Measurements from ENCODE around the gene C16orf54.
"Not testable (repeated sequence)": the region's sequence is repeated elsewhere in the genome, so short reads cannot be mapped to it uniquely, and the experiment has no call there.

Gene C16orf54

DNA sequence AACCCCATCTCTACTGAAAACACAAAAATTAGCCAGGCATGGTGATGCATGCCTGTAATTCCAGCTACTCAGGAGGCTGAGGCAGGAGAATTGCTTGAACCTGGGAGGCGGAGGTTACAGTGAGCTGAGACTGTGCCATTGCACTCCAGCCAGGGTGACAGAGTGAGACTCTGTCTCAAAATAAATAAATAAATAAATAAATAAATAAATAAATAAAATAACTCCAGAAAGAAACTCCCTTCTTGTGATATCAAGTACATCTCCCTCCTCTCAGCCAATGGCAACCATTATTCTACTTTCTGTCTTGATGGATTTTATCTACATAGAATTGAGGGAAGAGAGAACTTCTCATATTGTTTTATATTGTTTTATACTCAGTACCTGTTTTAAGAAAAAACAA lies 38.6 kb downstream of the C16orf54 start:
- not testable (repeated sequence) for DNase-seq

DNA sequence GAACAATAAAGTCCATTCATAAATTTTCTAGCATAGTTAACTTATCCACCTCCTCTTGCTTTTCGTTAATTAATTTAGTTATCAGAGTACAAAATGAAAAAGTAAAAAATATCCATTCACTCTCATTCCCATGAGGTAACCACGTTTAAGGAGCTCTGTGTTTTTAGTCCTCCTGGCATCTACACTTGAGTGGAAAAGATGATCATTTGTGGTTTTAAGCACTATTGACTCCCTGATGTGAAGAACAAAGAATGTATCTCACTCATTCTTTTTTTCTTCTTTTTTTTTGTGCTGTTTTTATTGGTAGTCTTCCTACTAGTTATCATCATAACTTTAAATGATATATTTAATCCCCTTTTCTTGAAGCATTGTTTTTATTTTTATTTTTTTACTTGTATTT lies 40.8 kb downstream of the C16orf54 start:
- no peak for DNase-seq

DNA sequence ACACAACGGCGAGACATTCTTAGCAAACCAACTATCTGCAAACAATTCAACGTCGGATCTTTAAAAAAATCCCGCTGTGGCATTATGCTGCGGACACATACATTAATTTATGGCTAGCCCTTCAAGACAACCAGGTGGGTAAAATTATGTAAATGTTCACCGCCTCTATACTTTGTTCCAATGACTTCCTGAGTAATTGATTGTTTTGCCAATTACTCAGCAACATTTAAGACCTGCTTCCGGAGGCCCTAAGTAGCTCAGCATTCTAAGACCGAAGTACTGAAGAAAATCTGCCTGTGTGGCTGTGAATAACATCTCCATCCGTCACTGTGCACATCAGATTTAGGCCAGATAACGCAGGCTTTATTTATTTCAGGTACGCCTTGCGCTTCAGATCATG lies 43.5 kb downstream of the C16orf54 start:
- DNase-seq: peak in 3 of 5 experiments; percentile 20 to 87 (median 77)

GRCh38 chr16:29701214-29701555 lies 44.6 kb downstream of the C16orf54 start:
- DNase-seq: no peak

DNA sequence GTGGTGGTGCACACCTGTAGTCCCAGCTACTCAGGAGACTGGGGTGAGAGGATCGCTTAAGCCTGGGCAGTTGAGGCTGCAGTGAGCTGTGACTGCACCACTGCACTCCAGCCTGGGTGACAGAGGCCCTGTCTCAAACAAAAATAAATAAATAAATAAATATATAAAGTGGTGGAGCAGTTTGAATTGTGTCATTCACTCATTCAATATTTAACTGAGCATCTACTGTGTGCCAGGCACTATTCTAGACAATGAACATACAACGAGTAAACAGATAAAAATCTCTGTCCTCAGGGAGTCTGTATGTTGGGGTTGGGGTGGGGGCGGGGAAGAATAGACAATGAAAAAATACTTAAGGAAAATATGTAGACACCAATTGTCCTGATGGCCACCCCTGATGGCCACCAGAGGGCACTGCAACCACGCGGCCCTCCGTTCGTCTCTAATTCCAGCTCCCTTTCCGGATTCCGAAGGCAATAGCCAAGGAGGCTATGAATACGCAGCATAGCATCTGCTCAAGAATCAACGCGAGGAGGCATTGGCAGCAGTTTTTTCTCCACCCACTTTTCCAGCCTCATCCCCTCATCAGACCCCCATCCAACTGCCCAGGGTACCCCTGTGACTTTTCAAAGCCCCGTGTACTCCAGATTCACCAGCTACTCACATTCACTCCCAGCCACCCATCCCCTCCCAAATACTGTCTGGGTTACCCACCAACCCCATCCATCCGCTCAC lies 45.4 kb downstream of the C16orf54 start:
- DNase-seq: peak; percentile 57 to 85 (median 70)

DNA sequence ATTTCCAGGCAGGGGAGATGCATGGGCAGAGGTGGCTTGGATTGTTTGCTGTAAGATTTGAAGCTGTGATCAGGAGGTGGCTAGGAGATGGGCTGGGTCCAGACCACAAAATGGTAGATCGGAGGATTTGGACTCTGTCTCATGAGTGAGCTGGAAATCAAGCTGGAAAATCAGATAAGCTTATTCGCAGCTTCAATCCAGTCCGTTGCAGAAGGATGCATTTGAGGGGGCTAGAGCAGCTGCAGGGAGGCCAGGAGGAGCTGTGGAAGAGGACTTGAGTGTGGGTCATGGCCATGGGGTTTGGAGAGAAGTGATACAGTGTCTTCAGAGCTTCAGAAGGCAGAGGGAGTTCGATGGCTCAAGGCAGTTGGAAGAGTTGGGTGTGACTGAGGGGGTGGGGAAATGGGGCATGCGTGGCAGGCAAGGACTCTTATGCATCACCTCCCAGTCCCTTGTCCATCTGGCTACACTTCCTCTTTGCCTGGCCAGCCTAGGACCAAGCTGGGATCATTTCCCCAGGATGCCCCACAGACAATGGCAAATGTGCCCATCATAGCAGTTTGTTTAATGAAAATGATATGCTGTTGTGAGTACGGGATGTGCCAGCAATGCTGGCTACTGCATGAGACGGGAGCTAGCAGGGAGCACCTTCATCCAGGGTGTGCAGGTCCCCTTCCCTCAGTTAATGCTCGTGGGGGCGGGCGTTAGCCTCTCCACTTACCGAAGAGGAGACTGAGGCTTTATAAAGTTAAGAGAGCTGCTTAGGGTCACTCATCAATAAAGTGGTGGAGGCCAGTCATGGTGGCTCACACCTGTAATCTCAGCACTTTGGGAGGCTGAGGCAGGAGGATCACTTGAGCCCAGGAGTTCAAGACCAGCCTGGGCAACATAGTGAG lies 46.2 kb downstream of the C16orf54 start:
- DNase-seq: no peak

DNA sequence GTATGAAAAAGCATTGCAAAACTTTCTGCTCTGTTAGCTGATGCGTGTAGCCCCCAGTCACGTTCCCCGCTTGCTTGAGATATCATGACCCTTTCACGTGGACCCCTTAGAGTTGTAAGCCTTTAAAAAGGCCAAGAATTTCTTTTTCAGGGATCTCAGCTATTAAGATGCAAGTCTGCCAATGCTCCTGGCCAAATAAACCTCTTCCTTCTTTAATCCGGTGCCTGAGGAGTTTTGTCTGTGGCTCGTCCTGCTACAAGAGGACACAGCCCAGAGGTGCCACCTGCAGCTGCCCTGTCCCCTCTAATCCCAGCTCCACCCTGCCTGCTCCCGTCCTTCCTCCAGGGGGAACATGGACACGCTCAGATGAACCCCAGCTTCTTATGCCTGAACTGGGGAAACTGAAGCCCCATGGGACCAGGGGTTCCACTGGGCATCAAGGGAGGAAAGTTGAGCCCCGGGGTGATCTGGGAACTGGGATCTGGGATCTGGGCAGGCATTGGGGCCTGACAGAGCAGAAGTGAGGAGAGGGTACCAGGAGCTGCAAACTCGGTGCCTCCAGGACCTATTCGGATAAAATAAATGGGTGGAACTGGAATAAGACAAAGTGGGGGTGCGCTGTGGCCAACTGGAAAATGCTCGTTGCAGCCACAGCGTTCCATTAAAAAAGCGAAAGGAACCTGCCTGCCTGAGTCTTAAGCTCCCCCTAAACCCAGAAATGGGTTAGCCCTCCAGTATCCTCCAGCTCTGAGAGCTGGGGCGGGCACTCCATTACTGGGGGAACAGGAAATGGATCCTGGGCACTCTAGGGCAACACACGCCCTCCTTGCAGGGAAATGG lies 47.1 kb downstream of the C16orf54 start:
- DNase-seq: no peak

DNA sequence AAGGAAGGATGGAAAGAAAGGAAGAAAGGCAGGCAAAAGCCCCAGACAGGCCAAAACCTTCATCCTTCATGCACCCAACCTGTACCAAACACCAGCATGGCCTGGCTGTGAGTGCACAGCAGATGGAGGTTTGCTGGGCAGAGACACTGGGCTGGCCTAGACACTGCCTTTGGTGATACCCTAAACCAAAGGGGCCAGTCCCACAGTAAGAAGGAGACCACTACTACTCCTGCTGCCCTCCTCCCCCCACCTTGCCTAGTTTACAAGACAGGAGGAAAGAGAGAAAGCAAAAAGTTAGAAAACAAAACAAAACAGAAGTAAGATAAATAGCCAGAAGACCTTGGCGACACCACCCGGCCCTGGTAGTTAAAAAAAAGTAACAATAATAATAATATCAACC lies 47.7 kb downstream of the C16orf54 start:
- no peak for DNase-seq

DNA sequence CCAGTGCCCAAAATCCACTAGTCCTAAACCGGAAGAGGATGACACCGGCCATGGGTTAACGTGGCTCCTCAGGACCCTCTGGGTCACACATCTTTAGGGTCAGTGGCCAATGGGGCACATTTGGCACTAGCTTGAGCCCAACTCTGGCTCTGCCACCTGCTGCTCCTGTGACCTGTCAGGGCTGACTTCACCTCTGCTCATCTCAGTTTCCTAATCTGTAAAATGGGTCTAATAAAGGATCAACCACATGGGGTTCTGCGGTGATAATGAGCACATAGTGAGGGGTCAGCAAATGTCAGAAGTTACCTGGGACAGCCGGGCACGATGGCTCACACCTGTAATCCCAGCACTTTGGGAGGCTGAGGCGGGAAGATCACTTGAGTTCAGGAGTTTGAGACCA lies 48.4 kb downstream of the C16orf54 start:
- DNase-seq: no peak

GRCh38 chr16:29696881-29697331 lies 48.9 kb downstream of the C16orf54 start:
- no peak for DNase-seq

DNA sequence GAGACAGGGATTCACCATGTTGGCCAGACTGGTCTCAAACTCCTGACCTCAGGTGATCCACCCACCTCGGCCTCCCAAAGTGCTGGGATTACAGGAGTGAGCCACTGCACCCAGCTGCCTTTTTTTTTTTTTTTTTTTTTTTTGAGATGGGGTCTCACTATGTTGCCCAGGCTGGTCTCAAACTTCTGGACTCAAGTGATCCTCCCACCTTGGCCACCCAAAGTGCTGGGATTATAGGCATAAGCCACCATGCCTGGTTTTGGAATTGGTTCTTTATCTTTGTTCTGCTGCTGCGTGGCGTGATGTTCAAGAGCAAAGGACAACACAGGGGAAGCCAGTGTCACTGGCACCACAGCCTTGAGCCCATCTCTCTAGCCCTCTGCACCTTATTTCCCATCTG lies 50.1 kb downstream of the C16orf54 start:
- not testable (repeated sequence) for DNase-seq

DNA sequence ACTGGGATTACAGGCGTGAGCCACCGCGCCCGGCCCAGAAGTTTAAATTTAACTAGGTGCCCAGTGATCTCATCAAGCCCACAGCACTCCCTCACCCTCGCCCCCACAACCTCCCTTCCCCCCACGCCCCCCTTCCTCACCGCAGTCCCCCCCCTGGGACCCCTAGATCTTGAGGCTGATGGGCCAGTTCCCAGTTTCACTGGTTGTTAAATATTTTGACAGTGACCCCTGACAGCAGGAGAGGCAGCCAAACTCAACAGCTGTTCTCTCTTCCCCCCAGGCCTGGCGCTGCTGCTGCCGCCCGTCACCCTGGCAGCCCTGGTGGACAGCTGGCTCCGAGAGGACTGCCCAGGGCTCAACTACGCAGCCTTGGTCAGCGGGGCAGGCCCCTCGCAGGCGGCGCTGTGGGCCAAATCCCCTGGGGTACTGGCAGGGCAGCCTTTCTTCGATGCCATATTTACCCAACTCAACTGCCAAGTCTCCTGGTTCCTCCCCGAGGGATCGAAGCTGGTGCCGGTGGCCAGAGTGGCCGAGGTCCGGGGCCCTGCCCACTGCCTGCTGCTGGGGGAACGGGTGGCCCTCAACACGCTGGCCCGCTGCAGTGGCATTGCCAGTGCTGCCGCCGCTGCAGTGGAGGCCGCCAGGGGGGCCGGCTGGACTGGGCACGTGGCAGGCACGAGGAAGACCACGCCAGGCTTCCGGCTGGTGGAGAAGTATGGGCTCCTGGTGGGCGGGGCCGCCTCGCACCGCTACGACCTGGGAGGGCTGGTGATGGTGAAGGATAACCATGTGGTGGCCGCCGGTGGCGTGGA lies 51.2 kb downstream of the C16orf54 start:
- no peak for DNase-seq

GRCh38 chr16:29692606-29693005 lies 53.2 kb downstream of the C16orf54 start:
- not testable (repeated sequence) for DNase-seq

Data from T-helper 2 cell (primary cell).